IPS-NIHi11 (cell line): ENCODE data around the gene HDGFL2.
"Not testable (repeated sequence)": the region's sequence is repeated elsewhere in the genome, so short reads cannot be mapped to it uniquely, and the experiment has no call there.

Experiments used
- DNase-seq: peaks from one replicate; pipeline ENCODE4 v3.0.0; 2012; ENCODE audit warnings: mixed read lengths, low spot score

The HDGFL2 gene

DNA sequence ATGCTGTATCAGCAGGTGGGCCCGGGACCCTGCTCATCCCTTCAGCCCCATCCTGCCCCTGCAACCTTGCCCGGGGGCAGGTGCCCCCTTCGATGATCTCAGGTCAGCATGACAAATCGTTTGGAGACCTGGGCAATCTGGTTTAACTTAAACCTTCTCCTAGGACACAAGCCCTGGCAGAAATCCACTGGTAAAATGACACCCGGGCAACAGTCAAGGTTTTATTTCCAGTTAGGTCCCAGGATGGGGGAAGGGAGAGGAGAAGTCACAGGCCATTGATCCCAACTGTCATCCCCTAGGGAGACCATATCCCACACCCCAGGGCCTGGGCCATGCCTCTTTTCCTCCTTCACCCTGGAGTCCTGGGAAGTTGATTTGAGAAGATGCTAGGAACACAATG lies 64.7 kb downstream of the HDGFL2 start:
- no peak for DNase-seq

DNA sequence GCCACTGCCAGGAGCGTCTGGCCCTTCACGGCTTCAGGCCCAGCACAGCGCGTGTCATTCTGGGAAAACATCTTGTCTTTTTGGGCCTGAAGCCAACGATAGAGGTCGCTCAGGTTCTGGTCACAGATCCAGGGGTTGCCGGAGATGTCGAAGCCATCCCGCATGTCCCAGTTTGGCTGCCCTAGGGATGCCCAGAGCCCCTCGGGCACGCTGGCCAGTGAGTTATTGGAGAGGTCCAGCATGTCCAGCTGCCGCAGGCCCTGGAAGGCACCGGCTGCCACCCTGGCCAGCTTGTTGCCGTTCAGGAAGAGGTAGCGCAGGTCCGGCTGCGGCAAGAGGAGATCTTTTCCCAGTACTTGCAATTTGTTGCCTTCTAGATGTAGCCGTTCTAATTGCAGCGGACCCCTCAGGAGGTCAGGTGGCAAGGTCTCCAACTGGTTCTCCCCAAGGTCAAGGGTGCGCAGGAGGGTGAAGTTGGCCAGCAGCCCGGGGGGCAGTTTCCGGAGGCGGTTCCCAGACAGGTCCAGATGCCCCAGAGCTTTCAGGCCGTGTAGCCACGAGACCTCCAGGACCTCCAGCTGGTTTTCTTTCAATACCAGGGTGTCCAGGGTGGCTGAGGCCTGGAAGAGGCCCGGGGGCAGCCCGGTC lies 66.0 kb downstream of the HDGFL2 start:
- DNase-seq, result no peak

DNA sequence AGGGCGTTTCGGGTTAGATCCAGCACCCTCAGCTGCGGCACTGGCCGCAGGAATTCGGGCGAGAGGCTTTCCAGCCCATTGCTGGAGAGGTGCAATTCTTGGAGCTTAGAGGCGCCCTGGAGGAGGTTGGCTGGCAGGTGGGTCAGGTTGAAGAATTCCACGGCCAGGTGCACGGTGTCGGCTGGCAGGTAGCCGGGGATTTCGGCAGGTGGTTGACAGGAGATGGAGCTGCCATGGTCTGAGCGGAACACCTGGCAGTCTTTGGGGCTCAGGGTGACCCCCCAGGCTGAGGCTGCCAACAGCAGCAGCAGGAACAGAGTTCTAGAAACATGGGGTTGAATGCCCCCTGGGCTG lies 66.5 kb downstream of the HDGFL2 start:
- DNase-seq, result no peak

DNA sequence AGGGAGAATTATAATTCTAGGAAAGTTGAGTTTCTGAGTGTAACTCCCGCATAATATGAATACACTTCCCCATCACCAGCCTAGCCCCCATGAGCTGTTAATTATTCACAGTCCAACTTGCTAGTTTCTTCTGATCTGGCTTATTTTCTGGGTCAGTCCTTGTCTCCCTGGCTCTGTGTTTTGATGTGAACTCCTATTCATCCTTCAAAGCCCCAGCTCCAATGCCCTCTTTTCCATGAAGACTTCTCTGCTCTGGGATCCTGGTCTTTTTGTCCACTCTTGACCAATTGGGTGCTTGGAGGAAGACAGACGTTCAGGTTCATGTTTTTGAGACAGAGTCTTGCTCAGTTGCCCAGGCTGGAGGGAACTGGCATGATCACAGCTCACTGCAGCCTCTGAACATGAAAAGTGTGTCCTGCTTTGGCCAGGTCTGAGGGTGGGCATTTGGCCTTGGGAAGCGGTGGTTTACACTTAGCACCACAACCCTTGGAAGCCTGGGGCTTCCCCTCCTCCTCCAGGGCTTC lies 67.1 kb downstream of the HDGFL2 start:
- no peak for DNase-seq

DNA sequence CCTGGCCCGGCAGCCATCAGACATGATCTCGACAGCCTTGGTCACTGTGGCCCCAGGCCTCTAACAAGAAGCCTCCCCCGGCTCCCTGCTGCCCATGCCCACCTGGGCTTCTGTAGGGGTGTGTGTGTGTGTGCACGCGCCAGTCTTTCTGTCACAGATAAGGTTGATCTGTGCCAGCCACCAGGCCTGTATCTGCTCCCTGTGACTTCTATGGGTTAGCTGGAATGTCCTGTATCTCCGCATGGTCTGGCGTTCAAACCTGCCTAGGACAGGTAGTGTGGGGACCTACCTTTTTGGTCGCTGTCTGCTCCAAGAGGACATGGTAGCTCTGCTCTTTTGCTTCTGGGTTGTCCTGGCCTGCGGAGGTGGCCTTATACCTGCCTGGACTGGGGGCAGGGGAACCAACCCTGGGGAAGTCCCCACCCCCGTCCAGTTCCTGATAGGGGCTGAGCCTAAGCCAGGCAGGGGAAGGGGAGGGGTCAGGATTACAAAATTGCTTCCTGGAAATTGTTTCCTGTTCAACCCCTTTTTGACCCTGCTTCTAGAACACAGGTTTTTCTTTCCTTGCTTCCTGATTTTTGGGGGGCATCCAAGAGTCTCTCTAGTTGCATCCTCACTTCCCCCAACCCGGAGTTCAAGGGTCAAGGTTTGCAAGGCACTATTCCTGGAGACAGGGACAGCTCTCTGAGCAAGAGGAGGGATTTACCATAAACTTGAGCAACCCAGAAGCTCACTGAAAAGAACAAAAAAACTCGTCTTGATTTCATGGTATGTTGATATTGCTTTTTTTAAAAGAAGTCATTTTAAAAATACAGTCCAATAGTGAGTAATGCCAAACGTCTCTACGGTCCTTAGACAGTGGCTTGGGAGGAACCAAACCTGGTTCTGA lies 67.8 kb downstream of the HDGFL2 start, which contains the start of gene LRG1:
Gene LRG1, minus strand, starts transcription at position 344 of the 889 bp plus-strand sequence. Its CDS starts 23 bp downstream, at position 321.
- DNase-seq, result no peak

DNA sequence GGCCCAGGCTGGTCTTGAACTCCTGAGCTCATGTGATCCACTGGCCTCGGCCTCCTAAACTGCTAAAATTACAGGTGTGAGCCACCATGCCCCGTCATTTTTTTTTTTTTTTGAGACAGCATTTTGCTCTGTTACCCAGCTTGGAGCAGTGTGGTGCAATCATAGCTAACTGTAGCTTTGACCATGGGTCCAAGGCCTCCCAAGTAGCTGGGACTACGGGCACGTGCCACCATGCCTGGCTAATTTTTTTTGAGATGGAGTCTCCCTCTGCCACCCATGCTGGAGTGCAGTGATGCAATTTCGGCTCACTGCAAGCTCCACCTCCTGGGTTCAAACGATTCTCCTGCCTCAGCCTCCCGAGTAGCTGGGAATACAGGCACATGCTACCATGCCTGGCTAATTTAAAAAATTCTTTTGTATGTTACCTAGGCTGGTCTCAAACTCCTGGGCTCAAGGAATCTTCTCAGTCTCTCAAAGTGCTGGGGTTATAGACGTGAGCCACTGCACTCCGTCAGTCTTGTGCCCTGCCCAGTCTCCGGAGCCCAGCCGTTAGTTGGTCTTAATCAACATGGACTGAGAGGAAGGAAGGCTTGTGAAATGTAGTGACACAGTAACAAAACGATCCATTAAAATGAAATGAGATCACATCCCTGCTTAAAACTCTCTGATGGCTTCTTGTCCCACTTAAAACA lies 69.2 kb downstream of the HDGFL2 start:
- no peak for DNase-seq

DNA sequence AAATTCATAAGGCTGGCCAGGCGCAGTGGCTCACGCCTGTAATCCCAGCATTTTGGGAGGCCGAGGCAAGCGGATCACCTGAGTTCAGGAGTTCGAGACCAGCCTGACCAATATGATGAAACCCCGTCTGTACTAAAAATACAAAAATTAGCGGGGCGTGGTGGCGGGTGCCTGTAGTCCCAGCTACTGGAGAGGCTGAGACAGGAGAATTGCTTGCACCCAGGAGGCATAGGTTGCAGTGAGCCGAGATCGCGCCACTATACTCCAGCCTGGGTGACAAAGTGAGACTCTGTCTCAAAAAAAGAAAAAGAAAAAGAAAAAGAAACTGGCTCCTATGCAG lies 69.7 kb downstream of the HDGFL2 start:
- not testable (repeated sequence) for DNase-seq

DNA sequence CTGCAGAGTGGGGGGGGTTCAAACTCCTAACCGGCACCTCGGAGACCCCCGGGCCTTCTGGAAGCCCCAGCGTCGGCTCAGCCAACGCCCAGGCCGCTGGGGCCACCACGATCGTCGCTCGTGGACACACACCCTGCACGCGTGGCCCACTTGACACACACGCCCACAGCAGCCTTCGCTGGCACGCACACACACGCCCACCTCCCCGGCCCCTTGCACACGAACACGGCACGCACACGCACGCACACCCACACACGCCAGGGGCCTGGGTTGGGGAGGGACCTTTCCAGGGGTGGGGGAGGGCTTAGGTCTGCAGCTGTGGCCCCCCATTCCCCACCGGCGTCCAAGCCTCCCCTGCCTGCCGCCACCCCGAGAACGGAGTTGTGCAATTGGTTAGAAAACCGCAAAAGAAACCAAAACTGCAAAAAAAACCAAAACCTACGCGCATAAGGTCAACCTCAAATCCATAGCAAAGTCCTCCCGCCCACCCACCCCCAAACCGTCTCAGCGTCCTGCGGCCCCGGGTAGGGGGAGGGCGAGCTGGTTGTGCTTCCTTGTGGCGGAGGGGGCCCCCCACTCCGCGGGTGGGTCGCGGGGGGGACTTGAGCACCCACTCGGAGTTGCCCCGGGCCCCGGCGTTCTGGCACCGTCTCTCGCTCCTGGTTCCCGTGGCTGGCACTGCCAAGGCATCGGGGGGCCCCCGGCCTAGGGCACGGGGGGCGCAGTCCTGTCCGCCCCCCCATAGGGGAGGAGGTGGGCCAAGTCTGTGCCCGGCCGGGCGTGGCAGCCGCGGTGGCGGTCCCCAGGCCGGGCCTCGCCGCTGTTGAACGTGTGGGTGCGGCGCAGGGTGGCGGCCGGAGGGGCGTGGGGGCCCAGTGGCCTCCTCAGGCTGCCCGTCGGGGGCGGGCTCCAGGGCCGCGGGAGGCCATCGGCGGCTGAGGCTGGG lies 71.1 kb downstream of the HDGFL2 start:
- DNase-seq, result no peak

DNA sequence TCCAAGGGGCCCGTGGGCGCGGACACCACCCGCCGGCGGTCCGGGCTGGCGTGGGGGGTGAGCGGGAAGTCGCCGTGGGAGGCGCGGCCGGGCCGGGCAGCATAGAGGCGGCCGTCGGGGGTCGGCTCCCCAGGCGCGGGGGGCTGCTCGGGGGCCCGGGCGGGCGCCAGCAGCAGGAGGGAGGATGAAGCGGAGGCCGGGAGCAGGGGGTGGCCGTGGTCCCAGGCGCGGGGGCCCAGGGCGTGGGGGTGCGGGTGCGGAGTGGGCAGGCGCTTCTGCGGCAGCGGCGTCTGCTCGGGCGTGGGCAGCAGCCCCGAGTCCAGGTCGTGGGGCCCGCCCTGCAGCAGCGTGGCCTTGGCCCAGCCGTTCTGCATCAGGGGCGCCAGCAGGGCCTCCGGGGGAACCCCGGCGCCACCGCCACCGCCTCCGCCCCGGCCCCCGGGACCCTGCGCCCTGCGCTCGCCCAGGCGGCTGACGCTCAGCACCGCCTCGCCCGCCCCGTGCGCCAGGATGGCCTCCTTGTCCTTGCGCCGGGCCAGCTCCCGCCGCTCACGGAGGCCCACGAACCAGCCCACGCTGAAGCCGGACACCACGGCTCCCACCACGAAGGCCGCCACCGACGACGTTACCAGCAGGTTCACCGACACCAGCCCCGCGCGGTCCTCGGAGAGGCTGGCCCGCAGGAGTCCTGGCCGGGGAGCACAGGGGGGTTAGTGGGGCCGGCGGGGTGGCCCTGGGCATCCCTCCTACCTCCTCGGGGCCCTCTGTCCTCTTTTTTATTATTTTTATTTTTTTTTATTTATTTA lies 71.9 kb downstream of the HDGFL2 start:
- DNase-seq, result no peak

DNA sequence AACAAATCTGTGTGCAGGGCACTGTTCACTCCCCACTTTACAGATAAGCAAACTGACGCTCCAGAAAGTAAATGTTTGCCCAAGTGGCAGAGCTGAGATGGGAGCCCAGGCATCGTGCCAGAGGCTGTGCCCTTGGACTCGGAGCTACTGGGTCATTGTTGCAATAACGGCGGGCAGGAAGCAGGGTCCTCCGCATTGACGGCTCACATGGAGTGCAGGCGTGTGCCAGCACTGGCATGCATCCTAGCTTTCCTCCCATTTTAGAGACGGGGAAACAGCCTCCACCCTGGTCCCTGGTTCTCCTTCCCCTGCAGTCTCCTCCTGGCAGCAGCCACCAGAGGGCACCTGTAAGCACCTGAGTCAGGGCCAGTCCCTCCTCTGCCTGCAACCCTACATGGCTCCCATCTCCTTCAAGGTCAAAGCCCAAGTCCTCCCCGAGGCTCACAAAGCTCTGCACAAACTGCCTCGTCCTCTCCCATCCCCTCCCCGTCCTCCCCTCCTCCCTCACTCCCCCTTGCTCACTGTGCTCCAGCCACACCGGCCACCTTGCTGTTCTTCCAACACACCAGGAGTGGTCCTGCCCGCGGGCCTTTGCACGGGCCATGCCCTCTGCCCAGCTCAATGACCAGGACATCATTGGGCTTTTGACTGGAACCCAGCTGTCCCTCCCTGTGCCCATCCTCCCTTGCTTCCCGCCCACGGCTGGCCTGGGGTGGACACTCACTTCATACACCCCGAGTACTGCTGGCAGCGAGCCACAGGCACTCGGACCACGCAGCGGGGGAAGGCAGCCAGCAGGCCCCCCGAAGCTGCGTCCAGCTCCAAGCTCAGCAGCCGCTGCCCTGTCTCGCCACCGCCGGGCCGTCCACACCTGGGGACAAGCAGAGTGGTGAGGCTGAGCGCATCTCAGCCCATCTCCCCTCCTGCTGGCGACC lies 75.5 kb downstream of the HDGFL2 start:
- DNase-seq, result peak; percentile 44

DNA sequence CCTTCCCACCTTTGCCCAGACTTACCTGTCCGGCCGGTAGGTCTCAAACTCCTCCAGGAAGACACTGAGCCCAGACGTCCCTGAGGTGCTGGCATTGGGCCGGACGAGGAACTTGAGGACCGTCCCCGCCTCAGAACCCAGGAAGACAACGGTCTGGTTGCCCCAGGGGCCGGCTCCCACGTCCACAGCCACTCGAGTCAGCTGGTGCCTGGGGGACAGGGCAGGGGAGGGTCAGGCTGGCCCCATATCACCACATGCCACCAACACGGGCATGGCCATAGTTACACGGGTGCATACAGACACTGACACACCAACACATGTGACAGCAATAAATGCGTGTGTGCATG lies 76.1 kb downstream of the HDGFL2 start:
- DNase-seq, result peak; percentile 4

DNA sequence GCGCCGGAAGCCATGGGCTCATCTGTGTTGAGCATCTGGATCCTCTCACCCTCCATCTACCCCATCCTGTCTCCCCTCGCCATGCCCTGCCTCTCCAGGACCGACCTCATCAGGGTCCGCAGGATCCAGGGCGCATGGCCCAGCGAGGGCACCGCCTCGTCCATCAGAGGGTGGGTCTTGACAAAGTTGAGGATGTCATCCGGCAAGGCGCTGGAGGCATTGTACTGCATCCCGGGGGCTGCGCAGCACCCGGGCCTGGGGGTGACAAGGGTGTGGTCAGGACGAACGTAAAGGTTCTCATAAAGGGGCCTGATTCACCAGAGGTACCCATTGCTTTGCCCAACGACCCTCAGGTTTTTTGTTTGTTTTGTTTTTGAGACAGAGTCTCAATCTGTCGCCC lies 77.9 kb downstream of the HDGFL2 start:
- no peak for DNase-seq

DNA sequence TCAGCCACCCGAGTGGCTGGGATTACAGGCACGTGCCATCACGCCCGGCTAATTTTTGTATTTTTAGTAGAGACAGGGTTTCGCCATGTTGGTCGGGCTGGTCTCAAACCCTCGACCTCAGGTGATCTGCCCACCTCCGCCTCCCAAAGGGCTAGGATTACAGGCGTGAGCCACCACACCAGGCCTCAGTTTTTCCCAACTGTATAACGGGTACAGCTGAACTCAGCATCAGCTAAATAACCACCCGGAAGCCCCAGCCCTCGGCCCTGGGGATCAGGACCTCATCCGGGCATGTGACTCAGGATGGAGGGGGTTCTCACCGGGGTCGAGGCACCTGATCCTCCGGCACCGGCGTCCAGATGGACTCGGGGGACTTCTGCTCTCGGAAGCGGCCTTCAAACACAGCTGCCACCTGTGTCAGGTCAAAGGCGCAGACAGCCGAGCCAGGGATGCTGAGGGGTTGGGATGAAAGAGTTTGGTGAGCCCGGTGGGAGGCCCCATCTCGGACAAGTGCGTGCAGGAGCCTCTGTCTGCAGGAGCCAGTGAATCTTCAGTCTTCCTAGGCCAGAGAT lies 78.5 kb downstream of the HDGFL2 start:
- no peak for DNase-seq
